ENCODE data around the gene PPM1K.

PPM1K gene

GRCh38 chr4:88320780-88321373 lies 36.5 kb upstream of the PPM1K start:
- Histone ChIP-seq H3K27ac (ENCODE audit: low read depth, low read length) (peak overlapping the region; percentile 91), H3K79me2 (ENCODE audit: control insufficient read depth, low read length) (no peaks in the 10 kb centered on the region), H3K4me1 (ENCODE audit: control insufficient read depth, low read length) (peaks cover 37% of the 10 kb centered on the region), H3K27me3 (ENCODE audit: control insufficient read depth, low read length) (no peaks in the 10 kb centered on the region), H3K4me3 (ENCODE audit: low read length) (peak overlapping the region; percentile 66), H3K9me2 (replicated peaks; ENCODE audit: control insufficient read depth, low read length) (no peaks in the 10 kb centered on the region), H3K9me3 (ENCODE audit: control insufficient read depth, insufficient read depth, low read length) (no peaks in the 10 kb centered on the region), H3K36me3 (ENCODE audit: control insufficient read depth, low read length) (no peaks in the 10 kb centered on the region), H3F3A (ENCODE audit: control insufficient read depth, insufficient read depth) (peaks cover 10% of the 10 kb centered on the region), H4K20me1 (ENCODE audit: control insufficient read depth, insufficient read depth, low read depth, low read length) (no peaks in the 10 kb centered on the region), H3K4me2 (ENCODE audit: low read length) (peak overlapping the region; percentile 94)
- TF ChIP-seq CTCF (IDR thresholded peaks at IDR 0.05; ENCODE audit: low read depth, low read length, poor library complexity, severe bottlenecking) (no peak), EZH2phosphoT487 (IDR thresholded peaks at IDR 0.05; ENCODE audit: borderline replicate concordance, low read length) (no peak)

- TF ChIP-seq CTCF (IDR thresholded peaks at IDR 0.05; ENCODE audit: low read depth, low read length, poor library complexity, severe bottlenecking) (no peak), EZH2phosphoT487 (IDR thresholded peaks at IDR 0.05; ENCODE audit: borderline replicate concordance, low read length) (no peak)
- H3K9me2 ChIP-seq (replicated peaks; ENCODE audit: control insufficient read depth, low read length): no peaks in the 10 kb centered on the region
- peaks cover 10% of the 10 kb centered on the region for H3F3A ChIP-seq (ENCODE audit: control insufficient read depth, insufficient read depth)
- no peaks in the 10 kb centered on the region for H4K20me1 ChIP-seq (ENCODE audit: control insufficient read depth, insufficient read depth, low read depth, low read length)
- H3K4me2 ChIP-seq (ENCODE audit: low read length): peak overlapping the region; percentile 94
- no peaks in the 10 kb centered on the region for H3K36me3 ChIP-seq (ENCODE audit: control insufficient read depth, low read length)
- peak overlapping the region; percentile 66 for H3K4me3 ChIP-seq (ENCODE audit: low read length)
- H3K4me1 ChIP-seq (ENCODE audit: control insufficient read depth, low read length): peaks cover 37% of the 10 kb centered on the region
- H3K27me3 ChIP-seq (ENCODE audit: control insufficient read depth, low read length): no peaks in the 10 kb centered on the region
- H3K79me2 ChIP-seq (ENCODE audit: control insufficient read depth, low read length): no peaks in the 10 kb centered on the region
- no peaks in the 10 kb centered on the region for H3K9me3 ChIP-seq (ENCODE audit: control insufficient read depth, insufficient read depth, low read length)
- H3K27ac ChIP-seq (ENCODE audit: low read depth, low read length): peak overlapping the region; percentile 91
Measured at GRCh38 chr4:88320224-88320779, 35.9 kb upstream of the PPM1K start.

- no peaks in the 10 kb centered on the region for H3K79me2 ChIP-seq (ENCODE audit: control insufficient read depth, low read length)
- peaks cover 10% of the 10 kb centered on the region for H3F3A ChIP-seq (ENCODE audit: control insufficient read depth, insufficient read depth)
- H3K9me3 ChIP-seq (ENCODE audit: control insufficient read depth, insufficient read depth, low read length): no peaks in the 10 kb centered on the region
- no peaks in the 10 kb centered on the region for H3K36me3 ChIP-seq (ENCODE audit: control insufficient read depth, low read length)
- H3K9me2 ChIP-seq (replicated peaks; ENCODE audit: control insufficient read depth, low read length): no peaks in the 10 kb centered on the region
- TF ChIP-seq EZH2phosphoT487 (IDR thresholded peaks at IDR 0.05; ENCODE audit: borderline replicate concordance, low read length) (no peak), CTCF (IDR thresholded peaks at IDR 0.05; ENCODE audit: low read depth, low read length, poor library complexity, severe bottlenecking) (no peak)
- no peak overlapping the region for H3K27ac ChIP-seq (ENCODE audit: low read depth, low read length)
- H3K27me3 ChIP-seq (ENCODE audit: control insufficient read depth, low read length): no peaks in the 10 kb centered on the region
- no peak overlapping the region for H3K4me3 ChIP-seq (ENCODE audit: low read length)
- H3K4me1 ChIP-seq (ENCODE audit: control insufficient read depth, low read length): peaks cover 35% of the 10 kb centered on the region
- H4K20me1 ChIP-seq (ENCODE audit: control insufficient read depth, insufficient read depth, low read depth, low read length): no peaks in the 10 kb centered on the region
- peak overlapping the region; percentile 94 for H3K4me2 ChIP-seq (ENCODE audit: low read length)
Measured at GRCh38 chr4:88318751-88319350, 34.5 kb upstream of the PPM1K start.
